GM19438 (cell line): Measurements from ENCODE around the gene STAMBPL1.
"Not testable (repeated sequence)": the region's sequence is repeated elsewhere in the genome, so short reads cannot be mapped to it uniquely, and the experiment has no call there.

ENCODE experiments used
- ATAC-seq: cut with Tn5 transposase; IDR thresholded peaks from one replicate; pipeline ENCODE4 v1.9.1; 2021; ENCODE audit warnings: low read depth; ENCODE audit not compliant: unreplicated experiment

The STAMBPL1 gene

DNA sequence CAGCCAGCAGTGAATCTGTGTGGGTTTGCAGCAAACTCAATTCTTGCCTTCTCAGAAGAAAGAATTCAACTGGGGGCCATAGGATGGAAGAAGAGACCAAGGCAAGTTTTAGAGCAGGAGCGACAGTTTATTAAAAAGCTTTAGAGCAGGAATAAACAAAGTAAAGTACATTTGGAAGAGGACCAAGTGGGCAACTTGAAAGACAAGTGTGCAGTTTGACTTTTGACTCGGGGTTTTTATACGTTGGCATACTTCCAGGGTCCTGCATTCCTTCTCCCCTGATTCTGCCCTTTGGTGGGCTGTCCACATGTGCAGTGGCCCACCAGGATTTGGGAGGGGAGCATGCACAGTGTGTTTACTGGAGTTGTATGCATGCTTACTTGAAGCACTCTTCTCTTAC lies 25.4 kb upstream of the STAMBPL1 start:
- no peak for ATAC-seq

DNA sequence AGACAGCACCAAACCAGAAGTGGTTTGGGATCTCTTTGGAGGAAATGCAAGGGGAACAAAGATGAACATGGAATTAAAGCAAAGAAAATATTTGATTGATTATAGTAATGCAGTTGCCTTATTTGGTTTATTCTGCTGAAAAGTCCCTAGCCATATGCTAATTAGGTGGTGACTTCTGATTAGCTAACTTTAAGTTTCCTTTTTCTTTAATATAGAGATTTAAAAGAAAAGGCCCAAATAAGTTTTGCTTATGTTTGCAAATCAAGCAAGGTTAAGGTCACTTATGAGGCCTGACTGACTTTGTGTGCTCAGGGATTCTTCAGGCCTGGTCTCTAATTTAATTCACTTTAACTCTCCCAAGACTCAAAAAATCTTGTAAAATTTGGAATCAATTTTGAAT lies 22.2 kb upstream of the STAMBPL1 start:
- no peak for ATAC-seq

DNA sequence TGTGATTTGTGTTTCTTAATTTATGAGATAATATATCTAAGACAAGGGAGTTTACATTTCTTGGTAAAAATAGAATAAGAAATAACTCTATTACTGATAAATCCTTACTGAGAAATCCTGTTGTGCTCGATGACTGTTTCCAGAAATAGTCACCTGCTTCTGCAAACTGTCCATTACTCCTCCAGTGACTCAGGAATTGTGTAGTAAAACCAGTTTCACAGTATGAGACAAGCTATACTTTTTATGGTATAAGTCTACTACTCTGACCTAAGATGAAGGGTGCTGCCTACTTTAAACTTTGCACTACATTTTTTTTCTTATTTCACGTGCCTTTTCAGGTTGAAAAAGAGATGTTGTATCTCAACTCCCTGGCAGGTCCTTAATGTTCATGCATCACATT lies 21.6 kb upstream of the STAMBPL1 start:
- ATAC-seq, result no peak

DNA sequence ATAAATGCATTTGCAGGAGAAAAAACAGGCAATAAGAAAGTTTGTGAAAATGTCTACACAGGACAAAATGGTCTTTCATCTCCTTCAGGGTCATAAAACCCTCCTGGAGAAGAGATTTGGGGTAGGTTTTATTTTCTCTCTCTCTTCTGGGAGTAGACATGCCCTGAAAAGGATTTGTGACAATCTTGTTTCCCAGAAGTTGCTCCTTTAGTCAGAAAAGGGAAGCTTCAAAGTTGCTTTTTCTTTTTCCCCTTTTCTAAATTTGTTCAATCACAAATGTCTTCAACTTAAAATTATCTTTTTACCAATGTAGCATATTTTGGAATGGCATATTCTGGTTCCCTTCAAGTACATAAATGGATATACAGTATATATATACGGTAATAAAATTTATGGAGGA lies 19.0 kb upstream of the STAMBPL1 start:
- no peak for ATAC-seq

DNA sequence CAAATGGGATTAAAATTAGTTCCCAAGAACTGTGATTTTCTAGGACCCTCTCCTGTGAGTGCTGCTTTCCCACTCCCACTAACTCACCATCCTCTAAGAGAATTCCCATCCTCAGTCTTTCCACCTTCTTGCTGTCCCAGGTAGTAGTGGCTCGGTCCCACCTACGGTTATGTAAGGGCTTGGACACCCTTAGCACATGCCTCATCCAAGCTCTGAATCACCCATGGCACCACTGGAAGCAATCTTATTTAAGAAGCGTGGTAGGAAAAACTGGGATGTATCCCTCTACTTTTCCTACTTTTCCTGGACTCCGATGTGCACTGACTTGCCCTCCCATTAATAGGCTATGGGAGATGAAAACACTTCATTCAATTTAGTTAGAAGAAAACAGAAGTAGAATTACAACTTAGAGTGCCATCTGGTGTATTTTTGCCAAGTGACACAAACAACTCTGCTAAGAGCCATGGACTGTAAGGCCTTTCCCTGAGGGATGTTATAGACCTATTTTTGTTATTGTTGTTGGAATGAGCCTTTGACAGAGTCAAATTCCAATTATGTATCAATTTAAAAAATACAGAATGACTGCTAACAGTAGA lies 14.7 kb upstream of the STAMBPL1 start:
- no peak for ATAC-seq

DNA sequence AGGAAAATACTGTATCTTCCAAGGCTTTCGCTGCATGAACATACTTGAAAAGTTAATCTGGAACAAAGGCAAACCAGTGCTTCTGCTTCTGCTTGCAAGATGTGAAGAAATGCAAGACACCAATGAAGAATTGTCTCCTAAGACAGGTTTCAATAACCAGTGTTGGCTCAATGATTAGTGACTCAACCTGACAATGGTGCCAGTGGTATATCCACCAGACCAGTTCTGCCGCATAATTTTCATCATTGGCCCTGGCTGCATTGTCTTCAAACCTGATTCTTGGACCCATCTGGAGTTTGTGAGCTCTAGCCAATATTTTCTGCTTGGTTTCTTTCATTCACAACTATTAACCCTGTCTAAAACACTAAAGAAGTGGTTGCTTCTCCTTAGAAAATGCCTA lies 13.6 kb upstream of the STAMBPL1 start:
- no peak for ATAC-seq

DNA sequence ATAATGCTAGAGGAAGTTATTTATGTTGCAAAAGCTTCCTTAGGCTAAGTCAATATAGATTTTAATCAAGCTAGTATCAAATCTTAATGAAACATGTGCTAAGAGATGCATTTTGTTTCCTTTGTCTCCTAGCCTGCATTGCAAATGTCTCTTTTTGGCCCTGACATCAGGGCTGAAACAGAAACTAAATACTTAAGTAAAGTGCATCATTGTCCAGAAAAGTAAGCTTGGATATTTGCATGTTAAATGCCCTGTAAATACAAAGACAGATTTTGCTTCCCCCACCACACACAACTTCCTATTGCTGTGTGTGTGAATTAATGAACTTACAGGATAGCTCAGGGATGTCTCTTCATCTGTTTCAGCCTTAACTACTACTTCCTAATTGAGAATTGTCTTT lies 10.0 kb upstream of the STAMBPL1 start:
- no peak for ATAC-seq

DNA sequence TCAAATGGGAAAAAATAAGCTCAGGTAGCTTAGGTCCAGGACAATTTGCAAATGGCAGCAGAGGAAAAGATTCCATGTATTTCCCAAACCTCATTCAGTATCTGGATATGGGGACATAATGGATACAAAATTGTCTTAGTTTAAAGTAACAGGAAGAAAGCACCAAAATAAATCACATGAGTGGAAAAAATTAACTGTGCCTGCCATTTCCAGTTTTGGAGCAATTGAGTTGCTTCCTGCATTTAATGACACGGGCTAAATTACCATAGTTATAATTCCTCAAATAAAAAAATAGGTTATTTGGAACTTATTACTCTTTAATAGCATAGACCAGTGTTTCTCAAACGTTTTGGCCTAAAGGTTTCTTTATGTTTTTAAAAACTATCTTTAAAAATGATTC lies 6.3 kb upstream of the STAMBPL1 start:
- ATAC-seq, result no peak

DNA sequence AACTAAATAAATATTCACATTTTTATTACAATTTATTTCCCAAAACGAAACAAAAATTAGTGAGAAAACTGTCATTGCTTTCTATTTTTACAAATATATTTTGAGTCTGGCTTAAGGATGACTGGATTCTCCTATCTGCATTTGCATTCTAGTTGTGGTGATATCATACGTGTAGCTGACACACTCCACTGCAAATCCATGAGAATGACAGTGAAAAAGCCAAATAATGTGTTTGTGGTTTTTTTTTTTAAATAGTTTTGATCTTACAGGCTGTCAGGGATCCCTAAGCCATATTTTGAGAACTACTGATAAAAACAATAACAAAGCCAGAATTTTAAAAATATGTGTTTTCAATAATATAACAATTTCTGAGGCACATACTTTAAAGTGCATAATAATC lies 5.8 kb upstream of the STAMBPL1 start:
- ATAC-seq, result no peak

DNA sequence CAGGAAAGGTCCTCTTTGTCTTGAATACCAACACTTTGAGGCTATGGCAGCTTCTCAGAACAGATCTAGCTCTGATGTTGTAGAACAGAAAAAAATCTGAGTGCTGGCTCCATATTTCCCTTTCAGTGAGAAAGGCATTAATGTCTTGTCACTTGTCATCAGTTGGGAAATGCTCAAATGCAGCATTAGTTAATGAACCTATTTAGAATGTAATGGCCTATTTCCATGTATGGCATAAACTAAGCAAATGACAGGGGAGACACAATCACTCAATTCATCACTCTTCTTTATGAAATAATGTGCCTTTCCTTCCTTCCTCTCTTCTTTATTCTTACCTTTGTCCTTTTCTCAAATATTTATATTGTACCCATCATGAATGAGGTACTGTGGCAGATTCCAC lies 5.0 kb upstream of the STAMBPL1 start:
- ATAC-seq, result no peak

DNA sequence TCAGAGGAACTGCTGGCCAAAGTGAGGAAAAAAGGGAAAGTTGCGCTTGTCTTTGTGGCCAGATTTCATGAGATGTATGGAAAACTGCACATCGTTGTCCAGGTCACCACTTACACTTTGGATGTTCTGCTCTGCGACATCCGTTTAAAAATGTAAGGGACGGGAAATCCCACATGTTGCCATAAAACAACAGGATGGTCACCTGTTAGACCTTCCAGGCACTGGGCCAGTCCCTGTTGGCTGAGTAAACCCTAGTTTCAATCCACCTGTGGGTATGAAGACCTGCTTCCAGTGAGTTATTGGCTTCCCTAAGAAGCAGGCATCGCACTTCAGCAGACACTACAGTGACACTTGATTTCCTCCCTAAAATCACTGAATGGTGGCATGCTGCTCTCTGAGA lies 2.7 kb upstream of the STAMBPL1 start:
- no peak for ATAC-seq

DNA sequence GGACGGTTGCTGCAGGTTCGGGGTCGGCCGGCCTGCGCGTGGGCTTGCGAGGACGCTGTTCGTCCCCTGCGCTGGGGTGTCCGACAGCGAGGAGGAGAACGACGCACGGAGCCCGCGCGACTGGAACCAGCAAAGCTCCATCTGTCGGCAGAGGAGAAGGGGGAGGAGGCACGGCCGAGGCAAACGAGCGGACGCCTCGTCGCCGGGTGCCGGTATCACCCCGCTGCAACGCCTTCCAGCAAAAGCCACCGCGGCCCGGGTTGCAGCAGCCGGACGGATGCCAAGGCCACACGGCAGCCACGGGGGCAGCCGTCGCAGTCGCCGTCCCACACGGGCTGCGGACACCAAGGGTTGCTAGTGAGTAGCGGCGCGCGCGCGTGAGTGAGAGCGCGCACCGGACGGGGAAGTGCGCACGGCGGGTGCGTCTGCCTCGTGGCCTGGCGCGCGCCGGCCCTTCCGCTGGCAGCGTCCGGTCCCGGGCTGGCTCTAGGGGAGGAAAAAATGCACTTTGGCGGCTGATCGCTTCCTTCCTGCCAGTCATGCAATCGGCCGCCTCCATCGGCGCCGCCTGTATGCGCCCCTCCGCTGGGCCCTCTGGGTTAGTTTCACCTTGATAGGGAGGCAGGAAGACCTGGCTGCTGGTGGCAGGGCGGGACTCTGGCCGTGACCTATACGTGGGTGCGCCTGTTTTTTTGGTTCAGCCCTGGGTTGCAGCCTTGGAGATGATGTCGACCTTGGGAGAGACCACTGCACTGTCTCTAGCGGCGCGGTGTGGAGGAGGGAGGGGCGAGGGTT lies 434 bp downstream of the STAMBPL1 start:
- ATAC-seq, result peak; percentile 68

DNA sequence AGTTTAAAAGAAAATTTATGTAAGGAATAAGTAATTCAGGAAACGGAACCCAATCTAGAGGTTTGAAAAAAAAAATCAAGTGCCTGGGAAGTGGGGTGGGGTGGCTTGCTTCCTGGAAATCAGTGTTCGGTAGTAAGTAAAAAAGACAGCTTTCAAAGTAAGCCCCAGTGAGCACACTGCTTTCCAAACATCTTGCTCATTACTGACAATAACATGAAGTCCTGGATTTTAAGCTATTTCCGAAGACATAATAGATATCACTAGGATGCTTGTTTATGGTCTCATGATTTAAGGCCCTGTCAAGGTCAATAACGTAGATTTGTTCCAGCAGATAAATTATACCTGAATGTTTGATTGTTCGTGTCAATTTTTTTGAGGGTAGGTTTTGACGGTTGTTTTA lies 1.3 kb downstream of the STAMBPL1 start:
- no peak for ATAC-seq

DNA sequence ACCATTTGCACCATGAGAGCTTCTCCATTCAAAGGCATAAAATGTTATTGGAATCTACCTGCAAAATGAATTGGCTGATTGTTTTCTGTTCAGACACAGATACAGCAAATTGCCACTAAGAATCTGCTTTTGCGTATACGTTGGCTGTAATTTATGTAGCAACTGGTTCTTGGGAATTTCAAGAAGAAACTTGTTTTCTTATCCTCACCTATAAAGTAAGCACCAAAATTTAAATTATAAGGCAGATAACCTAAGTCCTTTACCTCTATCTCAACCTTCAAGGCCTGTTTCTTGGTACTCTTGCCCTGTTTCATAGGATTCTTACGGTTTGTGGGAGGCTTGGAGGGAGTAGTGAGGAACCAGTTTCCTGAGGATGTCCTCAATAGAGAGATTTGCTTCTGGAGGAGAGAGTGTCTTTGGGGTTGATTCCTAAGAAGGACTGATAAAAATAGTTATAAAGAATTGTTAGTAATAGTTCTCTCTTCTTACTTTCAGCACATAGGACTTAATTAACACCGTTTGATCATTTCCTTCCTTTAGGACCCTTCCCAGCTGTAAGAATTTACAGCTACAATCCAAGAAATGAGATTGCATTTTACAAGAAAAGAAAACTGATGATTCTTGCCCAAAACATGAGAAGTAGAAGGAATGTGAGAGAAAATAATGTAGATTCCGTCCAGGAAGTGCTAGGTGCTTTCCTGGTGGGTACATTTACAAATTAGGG lies 2.0 kb downstream of the STAMBPL1 start:
- no peak for ATAC-seq

DNA sequence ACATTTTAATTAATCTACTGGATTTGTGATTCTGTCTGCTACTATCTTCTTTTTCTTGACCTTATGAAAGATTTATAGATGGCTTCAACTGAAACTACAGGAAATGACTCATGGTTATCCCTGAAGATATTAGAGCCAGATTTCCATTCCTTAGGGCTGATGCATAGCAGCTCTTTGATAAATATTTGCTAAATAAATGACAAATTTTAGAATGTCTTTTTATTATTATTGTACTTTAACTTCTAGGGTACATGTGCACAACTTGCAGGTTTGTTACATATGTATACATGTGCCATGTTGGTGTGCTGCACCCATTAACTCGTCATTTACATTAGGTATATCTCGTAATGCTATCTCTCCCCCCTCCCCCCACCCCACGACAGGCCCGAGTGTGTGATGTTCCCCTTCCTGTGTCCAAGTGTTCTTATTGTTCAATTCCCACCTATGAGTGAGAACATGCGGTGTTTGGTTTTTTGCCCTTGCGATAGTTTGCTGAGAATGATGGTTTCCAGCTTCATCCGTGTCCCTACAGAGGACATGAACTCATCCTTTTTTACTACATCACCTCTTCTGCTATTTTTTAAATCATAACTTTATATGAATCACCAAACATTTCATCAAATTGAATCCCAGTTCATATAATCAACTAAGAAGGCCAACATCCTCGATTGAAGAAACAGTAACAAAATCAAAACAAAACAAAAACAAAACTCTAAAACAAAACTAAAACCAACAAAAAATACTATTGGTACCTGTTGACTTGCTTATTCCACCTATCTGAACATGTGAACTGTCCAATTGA lies 2.8 kb downstream of the STAMBPL1 start:
- not testable (repeated sequence) for ATAC-seq

DNA sequence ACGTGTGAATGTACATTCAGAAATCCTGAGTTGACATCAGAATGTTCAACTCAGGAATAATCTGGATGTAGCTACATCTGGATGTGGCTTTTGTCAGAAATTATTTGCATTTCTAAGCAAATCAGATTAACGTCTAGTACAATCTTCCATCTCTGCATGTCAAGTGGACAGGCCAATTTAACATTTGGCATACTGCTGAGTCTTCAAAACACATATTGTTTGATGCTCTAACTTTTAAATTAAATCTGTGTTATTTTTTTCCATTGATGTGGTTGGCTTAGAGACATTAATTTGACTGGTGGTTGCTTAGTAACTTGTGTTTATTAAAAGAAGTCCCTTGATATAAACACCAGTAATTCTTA lies 3.4 kb downstream of the STAMBPL1 start:
- ATAC-seq, result no peak

DNA sequence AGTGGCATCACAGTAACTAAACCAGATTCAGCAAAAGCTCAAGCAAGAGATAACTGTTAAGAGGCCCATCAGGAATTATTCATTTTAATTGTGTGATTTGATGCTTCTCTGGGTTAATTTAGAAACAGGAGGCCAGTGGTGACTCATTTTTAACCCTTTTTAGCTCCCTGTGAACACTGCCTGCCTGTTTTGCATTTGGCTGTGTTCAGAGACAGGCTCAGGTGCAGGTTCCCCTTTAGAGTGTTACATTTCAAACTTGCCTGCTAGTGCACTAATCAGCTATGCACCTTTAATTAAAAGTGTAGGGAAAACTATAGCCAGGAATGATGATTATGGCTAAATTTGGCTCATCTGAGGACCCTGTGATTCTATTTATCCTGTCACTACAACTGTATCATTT lies 6.5 kb downstream of the STAMBPL1 start:
- ATAC-seq, result no peak

DNA sequence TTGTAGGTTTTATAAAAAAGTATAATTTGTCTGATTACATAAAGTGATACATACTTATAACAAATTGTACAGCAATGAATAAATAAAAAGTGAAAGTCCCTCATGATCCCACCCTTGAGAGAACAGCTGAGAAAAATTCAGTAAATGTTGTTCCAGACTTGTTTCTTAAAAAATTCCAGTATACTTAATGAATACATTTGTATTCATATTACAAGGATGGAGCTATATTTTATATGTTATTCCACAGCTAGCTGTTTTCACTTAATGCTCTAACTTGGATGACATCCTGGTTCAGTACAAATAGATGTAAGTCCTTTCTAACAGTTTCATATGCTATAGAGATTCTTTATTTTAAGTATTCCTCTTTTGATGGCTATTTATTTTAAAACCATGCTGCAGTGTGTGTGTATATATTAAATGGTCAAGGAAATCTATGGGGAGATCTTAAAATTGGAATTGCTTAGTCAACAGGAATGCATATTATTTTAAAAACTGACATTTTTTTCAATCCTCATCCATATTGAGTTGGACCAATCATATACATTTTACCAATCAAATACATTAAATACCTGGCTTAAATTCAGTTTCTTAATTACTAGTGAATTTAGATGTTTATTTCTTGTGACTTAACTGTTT lies 8.9 kb downstream of the STAMBPL1 start:
- no peak for ATAC-seq

DNA sequence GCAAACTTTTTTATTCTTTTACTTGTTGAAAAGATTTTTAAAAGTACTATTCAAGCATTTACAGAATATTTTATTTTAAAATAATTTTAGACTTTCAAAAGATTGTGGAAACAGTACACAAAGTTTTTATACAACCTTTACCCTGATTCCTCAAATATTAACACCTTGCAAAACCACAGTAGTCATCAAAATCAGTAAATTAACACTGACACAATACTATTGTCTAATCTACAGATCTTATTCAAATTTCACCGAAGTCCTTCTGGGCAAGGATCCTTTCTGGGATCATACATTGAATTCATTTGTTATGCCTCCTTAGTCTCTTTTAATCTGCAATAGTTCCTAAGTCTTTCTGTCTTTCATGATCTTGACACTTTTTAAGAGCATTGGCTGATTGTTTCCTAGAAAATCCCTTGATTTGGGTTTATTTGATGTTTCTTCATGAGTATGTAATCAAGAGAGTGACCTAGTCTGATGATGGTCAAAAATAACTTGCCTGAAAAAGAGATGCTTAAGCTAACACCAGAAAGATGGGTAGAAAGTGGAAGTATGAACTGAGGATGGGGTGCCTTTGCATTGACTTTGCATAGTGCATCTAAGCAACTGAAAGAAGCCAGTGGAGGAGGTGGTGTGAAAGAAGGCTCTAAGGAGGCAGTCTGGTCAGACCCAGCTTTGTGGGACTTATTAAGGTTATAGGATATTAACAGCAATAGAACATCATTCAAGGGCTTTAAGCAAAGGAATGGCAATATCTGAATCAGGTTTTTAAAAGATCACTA lies 9.7 kb downstream of the STAMBPL1 start:
- peak; percentile 50 for ATAC-seq
